ENCODE results near the gene UGT2B11. TPM values are rescaled to one million over a fixed set of nuclear protein-coding genes. Genes with fewer than 3 reads are reported as not detected.
A peak's percentile ranks its signal among the peaks of the same experiment; 100 is the strongest.
"Not testable (repeated sequence)": the region's sequence is repeated elsewhere in the genome, so short reads cannot be mapped to it uniquely, and the experiment has no call there.

Gene UGT2B11
- polyA plus RNA-seq, 1 donor from 2014 or later: 0.10 TPM

DNA sequence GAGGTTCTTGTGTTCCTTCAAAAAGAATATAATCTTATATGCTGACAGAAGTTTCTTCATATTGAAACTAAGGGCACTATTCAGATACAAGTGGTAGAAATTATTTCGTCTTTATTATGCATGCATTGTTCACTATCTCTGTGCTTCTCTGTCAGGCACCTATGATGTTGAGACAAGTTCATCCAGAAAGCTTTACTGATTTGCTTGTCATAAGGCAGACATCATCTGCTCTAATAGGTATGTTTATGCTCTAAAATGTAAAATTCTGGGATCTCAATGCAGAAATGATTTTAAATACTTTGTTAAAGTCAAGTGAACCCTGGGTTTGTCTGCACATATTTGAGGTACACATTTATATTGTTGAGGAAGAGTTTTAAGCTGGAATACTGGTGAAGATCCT, 3.6 kb downstream of the UGT2B11 start:
- Histone ChIP-seq H3K36me3 (ENCODE audit: insufficient read depth, low read length) (no peaks in the 10 kb centered on the region), H3K9me3 (ENCODE audit: low read length) (no peaks in the 10 kb centered on the region), H3K79me2 (replicated peaks; ENCODE audit: insufficient read depth, low read length) (no peaks in the 10 kb centered on the region), H2AFZ (ENCODE audit: low read depth, low read length) (no peak overlapping the region), H3K9me2 (ENCODE audit: insufficient read depth, low read length) (no peaks in the 10 kb centered on the region), H4K20me1 (ENCODE audit: insufficient read depth) (no peaks in the 10 kb centered on the region), H3K27me3 (ENCODE audit: insufficient read depth, low read depth, low read length) (no peaks in the 10 kb centered on the region), H3K9ac (ENCODE audit: low read length) (no peak overlapping the region), H3K4me2 (ENCODE audit: low read length) (no peak overlapping the region), H3K27ac (ENCODE audit: low read length) (peak overlapping the region; percentile 64), H3F3A (ENCODE audit: insufficient read depth, low read length, poor library complexity, severe bottlenecking) (no peaks in the 10 kb centered on the region), H3K4me3 (ENCODE audit: low read length) (no peak overlapping the region)
- TF ChIP-seq MXI1 (conservative IDR thresholded peaks at IDR 0.05; ENCODE audit: poor library complexity, severe bottlenecking) (no peak), EP300 (conservative IDR thresholded peaks at IDR 0.05; ENCODE audit: poor library complexity, severe bottlenecking) (peak; percentile 92), POLR2AphosphoS5 (IDR thresholded peaks at IDR 0.05) (peak; percentile 67)

DNA sequence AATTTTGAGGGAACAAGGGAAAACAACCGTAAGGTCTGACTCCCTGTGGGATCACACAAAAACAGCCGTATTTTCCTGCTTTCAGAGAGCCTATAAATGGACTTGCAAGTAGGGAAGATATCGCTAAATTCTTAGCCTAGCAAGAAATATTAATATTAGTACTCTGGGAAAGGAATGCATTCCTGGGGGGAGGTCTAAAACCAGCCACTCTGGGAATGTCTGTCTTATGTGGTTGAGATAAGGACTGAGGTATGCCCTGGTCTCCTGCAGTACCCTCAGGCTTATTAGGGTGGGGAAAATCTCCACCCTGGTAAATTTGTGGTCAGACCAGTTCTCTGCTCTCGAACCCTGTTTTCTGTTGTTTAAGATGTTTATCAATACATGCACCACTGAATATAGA, 16.0 kb downstream of the UGT2B11 start:
- H3K27me3 ChIP-seq (ENCODE audit: insufficient read depth, low read depth, low read length); H3F3A ChIP-seq (ENCODE audit: insufficient read depth, low read length, poor library complexity, severe bottlenecking); H3K27ac ChIP-seq (ENCODE audit: low read length); H3K4me3 ChIP-seq (ENCODE audit: low read length); H3K36me3 ChIP-seq (ENCODE audit: insufficient read depth, low read length); H3K4me2 ChIP-seq (ENCODE audit: low read length); H3K9ac ChIP-seq (ENCODE audit: low read length); H3K79me2 ChIP-seq (replicated peaks; ENCODE audit: insufficient read depth, low read length); H3K9me2 ChIP-seq (ENCODE audit: insufficient read depth, low read length); H2AFZ ChIP-seq (ENCODE audit: low read depth, low read length); H4K20me1 ChIP-seq (ENCODE audit: insufficient read depth); H3K9me3 ChIP-seq (ENCODE audit: low read length): not testable (repeated sequence)

DNA sequence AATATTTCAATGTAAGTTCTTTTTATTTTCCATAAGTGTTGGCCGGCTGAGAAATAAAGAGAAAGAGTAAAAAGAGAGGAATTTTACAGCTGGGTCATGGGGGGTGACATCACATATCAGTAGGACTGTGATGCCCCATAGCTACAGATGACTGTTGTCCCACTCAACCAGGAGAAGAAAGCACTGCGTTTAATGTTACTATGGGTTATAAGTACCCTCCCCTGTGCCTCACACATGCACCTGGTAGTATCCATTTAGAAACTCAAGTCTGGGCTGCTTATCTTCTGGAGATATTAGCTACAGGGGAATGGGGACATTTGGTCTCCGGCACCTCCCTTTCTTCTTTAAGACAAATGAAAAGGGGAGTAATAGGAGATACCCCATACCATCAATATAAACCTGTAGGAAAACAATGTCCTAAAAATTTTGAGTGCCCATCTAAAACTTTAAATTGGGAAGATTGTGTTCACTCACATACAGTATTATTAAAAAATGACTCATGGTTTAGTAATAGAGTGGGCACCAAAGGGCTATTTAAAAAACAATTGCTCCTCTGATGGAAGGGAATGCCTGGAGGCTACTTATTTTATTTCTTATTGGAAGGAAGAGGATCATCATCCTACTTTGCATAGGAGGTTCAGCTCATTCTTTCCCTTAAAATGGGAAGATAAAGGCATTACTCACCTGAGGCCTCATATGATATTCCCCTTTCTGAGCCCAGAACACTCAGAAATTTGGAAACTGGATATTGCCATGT, 18.2 kb downstream of the UGT2B11 start:
- Histone ChIP-seq H2AFZ (ENCODE audit: low read depth, low read length) (no peak overlapping the region), H3K4me3 (ENCODE audit: low read length) (no peak overlapping the region), H3K4me2 (ENCODE audit: low read length) (no peak overlapping the region), H4K20me1 (ENCODE audit: insufficient read depth) (no peaks in the 10 kb centered on the region), H3K27me3 (ENCODE audit: insufficient read depth, low read depth, low read length) (no peaks in the 10 kb centered on the region), H3K79me2 (replicated peaks; ENCODE audit: insufficient read depth, low read length) (no peaks in the 10 kb centered on the region), H3F3A (ENCODE audit: insufficient read depth, low read length, poor library complexity, severe bottlenecking) (no peaks in the 10 kb centered on the region), H3K9me2 (ENCODE audit: insufficient read depth, low read length) (no peaks in the 10 kb centered on the region), H3K9me3 (ENCODE audit: low read length) (no peaks in the 10 kb centered on the region), H3K9ac (ENCODE audit: low read length) (no peak overlapping the region), H3K36me3 (ENCODE audit: insufficient read depth, low read length) (no peaks in the 10 kb centered on the region), H3K27ac (ENCODE audit: low read length) (no peak overlapping the region)
- TF ChIP-seq TAF1 (IDR thresholded peaks at IDR 0.05; ENCODE audit: low read depth): no peak
- TF ChIP-seq, protein P1, sequence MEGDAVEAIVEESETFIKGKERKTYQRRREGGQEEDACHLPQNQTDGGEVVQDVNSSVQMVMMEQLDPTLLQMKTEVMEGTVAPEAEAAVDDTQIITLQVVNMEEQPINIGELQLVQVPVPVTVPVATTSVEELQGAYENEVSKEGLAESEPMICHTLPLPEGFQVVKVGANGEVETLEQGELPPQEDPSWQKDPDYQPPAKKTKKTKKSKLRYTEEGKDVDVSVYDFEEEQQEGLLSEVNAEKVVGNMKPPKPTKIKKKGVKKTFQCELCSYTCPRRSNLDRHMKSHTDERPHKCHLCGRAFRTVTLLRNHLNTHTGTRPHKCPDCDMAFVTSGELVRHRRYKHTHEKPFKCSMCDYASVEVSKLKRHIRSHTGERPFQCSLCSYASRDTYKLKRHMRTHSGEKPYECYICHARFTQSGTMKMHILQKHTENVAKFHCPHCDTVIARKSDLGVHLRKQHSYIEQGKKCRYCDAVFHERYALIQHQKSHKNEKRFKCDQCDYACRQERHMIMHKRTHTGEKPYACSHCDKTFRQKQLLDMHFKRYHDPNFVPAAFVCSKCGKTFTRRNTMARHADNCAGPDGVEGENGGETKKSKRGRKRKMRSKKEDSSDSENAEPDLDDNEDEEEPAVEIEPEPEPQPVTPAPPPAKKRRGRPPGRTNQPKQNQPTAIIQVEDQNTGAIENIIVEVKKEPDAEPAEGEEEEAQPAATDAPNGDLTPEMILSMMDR (IDR thresholded peaks at IDR 0.05; ENCODE audit: poor library complexity, severe bottlenecking): no peak
- TF ChIP-seq EP300 (conservative IDR thresholded peaks at IDR 0.05; ENCODE audit: poor library complexity, severe bottlenecking): no peak
- no peak for TF ChIP-seq SMC3 (conservative IDR thresholded peaks at IDR 0.05; ENCODE audit: poor library complexity)
- no peak for TF ChIP-seq MXI1 (conservative IDR thresholded peaks at IDR 0.05; ENCODE audit: poor library complexity, severe bottlenecking)
- TF ChIP-seq POLR2AphosphoS5 (IDR thresholded peaks at IDR 0.05): no peak
- TF ChIP-seq RAD21 (conservative IDR thresholded peaks at IDR 0.05): no peak
- TF ChIP-seq, protein P2, sequence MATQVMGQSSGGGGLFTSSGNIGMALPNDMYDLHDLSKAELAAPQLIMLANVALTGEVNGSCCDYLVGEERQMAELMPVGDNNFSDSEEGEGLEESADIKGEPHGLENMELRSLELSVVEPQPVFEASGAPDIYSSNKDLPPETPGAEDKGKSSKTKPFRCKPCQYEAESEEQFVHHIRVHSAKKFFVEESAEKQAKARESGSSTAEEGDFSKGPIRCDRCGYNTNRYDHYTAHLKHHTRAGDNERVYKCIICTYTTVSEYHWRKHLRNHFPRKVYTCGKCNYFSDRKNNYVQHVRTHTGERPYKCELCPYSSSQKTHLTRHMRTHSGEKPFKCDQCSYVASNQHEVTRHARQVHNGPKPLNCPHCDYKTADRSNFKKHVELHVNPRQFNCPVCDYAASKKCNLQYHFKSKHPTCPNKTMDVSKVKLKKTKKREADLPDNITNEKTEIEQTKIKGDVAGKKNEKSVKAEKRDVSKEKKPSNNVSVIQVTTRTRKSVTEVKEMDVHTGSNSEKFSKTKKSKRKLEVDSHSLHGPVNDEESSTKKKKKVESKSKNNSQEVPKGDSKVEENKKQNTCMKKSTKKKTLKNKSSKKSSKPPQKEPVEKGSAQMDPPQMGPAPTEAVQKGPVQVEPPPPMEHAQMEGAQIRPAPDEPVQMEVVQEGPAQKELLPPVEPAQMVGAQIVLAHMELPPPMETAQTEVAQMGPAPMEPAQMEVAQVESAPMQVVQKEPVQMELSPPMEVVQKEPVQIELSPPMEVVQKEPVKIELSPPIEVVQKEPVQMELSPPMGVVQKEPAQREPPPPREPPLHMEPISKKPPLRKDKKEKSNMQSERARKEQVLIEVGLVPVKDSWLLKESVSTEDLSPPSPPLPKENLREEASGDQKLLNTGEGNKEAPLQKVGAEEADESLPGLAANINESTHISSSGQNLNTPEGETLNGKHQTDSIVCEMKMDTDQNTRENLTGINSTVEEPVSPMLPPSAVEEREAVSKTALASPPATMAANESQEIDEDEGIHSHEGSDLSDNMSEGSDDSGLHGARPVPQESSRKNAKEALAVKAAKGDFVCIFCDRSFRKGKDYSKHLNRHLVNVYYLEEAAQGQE (IDR thresholded peaks at IDR 0.05; ENCODE audit: borderline replicate concordance): no peak
- no peak for TF ChIP-seq EZH2 (IDR thresholded peaks at IDR 0.05; ENCODE audit: borderline replicate concordance, insufficient read depth, low read length, poor library complexity, severe bottlenecking)
